Activated CD8-positive, alpha-beta memory T cell treated with anti-CD3 and anti-CD28 coated beads, Interleukin-2, amount 50 U/mL, for 4 hours (primary cell): ENCODE measurements around the gene CTTNBP2.

Source experiments
- DNase-seq: peaks from one replicate; pipeline ENCODE4 v3.0.0-alpha.2; 2020

CTTNBP2 gene

DNA sequence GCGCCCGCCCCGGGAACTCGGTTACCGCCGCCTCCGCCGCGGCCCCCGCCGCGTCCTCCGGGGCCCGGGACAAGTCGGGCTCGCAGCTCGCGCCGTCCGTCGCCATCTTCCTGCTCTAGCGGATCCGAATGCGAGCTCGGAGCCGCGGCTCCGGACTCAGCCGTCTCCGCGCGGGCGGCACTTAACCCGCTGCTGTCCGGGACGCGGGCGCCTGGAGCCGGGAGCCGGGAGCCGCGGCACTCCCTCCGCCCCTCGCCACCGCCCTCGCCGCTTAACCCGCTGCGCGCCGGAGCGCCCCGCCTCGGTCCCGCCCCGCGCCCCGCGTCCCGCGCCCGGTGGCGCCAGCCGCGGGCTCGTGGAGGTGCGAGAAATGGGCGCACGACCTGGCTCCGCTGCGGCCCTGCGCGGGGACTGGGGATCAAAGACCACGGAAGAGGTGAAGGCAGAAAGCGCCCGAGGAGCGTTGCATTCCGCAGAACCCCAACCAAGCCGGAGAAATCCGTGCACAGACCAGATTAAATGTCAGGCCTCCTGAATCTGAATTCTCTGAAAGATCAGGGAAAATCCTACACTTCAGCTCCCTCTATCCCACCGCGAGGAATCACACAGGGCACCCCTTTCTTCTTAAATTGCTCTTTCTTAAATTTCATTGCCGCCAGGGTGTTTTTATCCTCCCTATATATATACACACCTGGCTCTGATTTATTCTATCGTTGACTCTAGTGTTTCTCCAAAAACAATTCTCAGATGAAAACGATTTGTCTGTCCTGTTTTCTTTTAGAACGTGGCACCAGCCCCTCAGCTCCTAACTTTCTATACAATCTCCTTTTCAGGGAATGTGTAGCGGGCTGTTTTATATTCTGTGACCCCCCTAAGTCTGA, at the start of gene CTTNBP2:
CTTNBP2 (minus strand) TSS at position 132 of the 881 bp plus-strand sequence; CDS start at position 106, 26 bp downstream.
- no peak for DNase-seq

DNA sequence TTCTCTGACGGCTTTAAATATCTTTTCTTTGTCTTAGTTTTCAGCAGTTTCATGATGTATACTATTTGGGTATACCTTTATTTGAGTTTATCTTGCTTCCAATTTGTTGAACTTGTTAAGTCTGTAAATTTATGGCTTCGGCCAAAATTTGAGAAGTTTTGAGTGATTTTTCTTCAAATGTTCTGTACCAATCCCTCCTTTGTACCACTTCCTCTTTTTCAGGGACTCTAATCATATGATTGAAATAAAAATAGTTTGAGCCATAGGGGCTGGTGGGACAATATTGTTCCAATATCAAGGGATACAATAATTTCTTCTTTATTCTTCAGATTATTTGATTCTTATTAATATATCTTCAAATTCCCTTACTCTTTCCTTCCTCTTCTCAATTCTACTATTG, 43.1 kb upstream of the CTTNBP2 start:
- no peak for DNase-seq

GRCh38 chr7:117912421-117912820, 39.2 kb upstream of the CTTNBP2 start:
- DNase-seq, result no peak

DNA sequence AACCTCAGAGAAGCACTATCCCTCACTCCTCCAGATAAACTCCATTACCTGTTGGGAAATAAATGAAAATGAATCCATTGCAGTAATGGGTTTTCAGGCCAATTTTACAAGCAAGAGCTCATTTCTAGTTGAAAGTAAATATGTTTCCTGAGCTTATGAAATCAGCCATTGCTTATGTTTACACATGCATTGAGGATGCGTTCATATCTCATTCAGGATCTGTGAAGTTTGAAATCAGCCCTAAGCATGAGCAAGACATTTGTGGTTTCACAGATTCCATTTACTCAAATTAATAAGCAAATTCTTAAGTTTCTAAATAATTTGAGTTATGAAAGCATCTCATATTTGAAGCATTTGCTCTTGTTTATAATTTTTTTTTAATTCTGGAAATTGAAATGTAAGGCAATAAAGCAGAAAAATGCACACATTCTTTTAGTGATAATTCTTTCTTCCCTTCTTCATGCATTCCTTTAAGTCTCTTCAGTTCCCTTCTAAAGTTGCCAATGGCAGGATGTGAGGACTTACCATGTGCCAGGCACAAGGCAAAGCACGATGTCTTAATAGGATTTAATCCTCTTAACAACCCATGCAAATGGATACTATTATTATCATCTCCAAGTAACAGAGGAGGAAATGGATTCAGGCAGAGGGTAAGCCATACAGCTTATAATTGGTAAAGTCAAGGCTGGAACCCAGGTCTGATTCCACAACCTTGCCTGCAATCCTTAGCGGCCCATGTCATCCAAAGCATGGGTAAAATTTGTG, 35.0 kb upstream of the CTTNBP2 start:
- no peak for DNase-seq

DNA sequence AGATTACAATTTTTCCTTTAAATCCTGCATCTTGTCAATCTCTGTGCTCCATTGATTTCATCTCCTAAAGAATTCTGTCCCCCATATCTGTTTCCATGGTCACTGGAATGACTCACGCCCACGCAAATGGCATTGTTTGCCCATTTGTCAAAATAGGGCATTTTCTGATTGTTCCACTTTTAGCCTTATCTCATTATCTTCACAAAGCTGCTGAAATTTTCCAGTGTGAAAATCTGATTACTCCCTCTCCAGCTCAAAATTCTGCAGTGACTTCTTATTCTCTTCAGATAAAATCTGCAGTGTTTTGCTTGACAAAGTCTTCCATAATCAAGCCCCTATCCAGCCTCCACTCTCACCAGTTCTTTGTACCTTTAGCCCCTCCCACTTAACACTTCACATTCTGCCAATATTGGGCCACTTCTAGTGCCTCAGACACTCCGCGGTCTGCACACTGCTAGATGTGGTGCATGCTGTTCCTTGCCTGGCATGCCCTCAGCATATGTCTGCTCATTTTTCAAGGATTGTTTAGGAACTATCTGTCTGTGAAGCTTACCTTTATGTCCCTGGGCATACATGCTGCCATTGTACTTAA, 33.9 kb upstream of the CTTNBP2 start:
- no peak for DNase-seq

- DNase-seq, result no peak
Measured at GRCh38 chr7:117902314-117902889, 29.2 kb upstream of the CTTNBP2 start.

GRCh38 chr7:117901089-117901797, 28.0 kb upstream of the CTTNBP2 start:
- DNase-seq, result no peak

DNA sequence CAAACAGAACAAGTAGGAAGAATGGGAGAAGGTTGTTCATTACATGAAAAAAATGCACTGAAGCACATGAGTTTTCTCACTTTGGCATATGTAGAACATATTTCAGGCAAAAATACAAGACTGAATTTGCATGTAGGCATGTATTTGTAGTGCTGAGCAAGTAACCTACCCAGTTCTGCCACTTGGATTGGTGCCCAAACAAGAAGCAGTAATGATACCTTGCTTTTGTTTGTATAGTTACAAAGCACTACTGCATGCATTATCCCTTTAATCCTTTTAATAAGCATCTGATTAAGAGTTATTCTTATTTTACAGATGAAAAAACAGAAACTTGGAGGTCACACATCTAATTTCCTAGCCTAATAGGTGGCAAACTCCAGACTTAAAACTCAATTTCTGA, 23.1 kb upstream of the CTTNBP2 start:
- no peak for DNase-seq

- no peak for DNase-seq
Measured at GRCh38 chr7:117895276-117895675, 22.0 kb upstream of the CTTNBP2 start.

- no peak for DNase-seq
Measured at GRCh38 chr7:117894037-117894436, 20.8 kb upstream of the CTTNBP2 start.

DNA sequence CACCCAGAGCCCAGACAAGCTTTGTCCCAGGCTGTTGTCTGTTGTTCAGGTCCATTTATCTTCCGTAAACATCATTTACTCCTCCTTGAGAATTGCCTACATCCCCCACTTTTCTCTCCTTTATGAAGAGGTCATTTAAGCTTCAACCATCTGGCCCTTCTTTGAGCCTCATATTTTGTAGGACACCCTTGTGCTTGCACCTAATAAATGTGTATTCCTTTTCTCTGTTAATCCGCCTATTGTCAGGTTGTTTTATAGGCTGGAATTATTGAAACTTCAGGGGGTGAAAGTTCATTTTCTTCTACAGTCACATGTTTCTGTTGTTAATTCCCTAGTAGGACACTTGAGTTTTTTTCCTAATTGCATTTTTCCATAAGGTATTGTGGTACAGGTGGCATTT, 19.6 kb upstream of the CTTNBP2 start:
- no peak for DNase-seq

GRCh38 chr7:117889611-117890010, 16.4 kb upstream of the CTTNBP2 start:
- DNase-seq, result no peak

DNA sequence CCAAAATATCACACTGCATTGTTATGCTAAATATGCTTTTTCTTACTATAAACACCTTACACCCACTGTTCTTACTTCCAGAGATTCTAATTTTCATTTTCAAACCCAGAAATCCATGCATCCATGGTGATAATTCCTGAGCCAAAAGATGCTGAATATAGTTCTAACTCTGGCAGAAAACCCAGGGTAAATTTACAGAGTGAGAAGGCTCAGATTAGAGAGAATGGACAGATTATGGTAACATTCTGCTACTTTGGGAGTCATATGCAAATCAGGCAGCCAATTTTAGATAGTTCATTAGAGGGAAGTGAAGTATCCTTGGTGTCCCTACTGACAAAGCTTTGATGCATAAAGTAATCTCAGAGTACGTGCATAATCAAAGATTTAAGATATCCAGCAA, 15.4 kb upstream of the CTTNBP2 start:
- no peak for DNase-seq

- DNase-seq, result no peak
Measured at GRCh38 chr7:117882594-117882993, 9.4 kb upstream of the CTTNBP2 start.

- no peak for DNase-seq
Measured at GRCh38 chr7:117876761-117877160, 3.5 kb upstream of the CTTNBP2 start.

DNA sequence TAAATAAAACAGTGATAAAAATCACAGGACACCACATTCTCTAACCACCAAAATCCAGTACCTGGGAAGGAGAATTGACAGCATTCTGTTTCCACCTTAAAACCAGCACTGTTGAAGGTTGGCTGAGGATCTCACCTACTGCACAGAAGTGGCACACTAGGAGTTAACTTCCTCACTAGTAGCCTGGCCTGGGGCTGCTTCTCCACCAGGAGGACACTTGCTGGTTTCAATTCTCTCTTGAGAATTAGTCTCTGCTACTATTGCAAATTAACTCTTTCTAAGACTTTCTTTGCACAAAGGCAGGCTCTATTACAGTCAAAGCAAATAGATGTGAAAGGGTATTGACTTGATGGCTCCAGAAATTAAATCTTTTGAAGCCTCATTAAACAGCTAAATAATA, 2.3 kb upstream of the CTTNBP2 start:
- DNase-seq, result no peak

GRCh38 chr7:117874191-117874700, 1.0 kb upstream of the CTTNBP2 start:
- no peak for DNase-seq

DNA sequence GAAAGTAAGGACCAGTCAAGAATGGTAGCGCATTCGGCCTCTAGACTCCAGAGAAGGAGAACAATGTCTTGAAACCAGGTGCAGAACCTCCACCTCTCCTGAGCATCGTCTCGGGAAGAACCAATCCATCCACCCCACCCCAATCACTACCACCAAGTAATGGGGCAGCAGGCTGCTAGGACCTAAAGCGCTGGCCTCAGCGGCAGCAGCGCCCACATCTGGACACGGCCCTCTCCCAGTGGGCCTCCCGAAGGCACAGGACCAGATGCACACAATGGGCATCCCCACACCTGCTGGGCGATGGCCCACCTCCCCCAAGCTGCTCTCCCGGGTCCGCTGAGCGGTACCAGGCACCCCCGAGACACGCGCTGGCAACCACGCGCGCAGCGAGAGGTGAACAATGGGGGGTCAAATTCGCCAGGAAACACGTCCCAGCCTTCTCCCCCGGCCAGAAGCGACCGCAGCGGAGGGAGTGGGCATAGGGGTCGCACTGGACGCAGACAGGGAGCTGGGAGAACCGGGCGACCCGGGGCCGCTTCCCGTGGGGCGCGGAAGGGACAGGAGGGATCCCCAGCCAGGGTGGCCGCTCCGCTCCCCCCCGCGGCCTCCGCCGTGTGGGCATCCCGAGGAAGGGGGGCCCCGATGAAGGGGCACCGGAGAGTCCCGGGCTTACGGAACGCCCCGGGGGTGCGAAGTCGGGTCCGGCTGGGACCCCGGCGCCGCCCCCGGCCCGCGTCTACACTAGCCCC, 506 bp downstream of the CTTNBP2 start:
- DNase-seq, result no peak

- no peak for DNase-seq
Measured at GRCh38 chr7:117871778-117872538, 1.3 kb downstream of the CTTNBP2 start.

DNA sequence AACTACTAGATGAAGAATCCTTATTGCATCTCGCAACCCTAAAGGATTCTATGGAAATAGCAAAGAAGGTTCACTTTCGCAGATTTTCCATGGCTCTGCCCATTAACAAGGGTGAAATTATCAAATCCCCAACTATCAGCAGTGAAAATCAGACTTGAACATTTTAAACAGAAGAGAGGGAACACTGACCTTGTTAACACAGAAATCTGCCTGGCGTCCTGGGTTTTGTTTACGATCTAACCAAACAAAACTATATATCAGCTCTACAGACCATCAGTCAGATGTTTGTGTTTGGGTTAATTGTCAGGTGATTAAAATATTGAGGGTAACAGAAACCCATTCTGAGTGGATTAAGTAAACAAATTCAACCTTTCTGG, 1.9 kb downstream of the CTTNBP2 start:
- DNase-seq, result no peak
